ENCODE measurements around the gene MAPRE2.

MAPRE2 gene

DNA sequence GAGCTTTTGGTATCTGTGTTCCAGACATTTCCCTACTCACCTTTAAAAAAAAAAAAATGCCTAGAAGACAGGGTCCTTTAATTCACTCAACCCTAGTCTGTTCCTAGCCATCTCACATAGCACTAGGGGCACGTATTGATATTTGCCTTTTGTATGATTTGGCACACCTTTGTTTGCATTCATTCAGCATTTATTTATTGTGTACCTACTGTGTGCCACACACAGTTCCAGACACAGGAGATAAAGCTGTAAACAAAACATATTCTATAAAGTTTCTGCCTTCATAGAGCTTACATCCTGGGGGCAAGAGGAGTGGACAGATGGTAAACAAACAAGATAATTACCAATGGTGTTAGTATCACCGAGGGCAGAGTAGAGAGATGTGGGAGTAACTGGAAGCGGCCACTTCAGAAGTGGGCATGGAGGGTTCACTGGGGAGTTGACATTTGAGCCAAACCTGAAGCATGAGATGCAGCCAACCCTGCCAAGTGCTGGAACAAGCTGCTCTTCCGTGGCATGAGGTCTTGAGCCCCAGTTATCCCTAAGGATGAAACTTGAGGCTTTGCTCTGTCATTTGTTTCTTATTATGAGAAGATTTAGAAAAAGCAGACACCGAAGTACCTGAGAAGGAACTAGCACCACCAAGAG lies 18.2 kb downstream of the MAPRE2 start:
- H3K4me3 ChIP-seq (ENCODE audit: low read length) = no peak overlapping the region
- no peak for DNase-seq (ENCODE audit: low read depth, low spot score)

DNA sequence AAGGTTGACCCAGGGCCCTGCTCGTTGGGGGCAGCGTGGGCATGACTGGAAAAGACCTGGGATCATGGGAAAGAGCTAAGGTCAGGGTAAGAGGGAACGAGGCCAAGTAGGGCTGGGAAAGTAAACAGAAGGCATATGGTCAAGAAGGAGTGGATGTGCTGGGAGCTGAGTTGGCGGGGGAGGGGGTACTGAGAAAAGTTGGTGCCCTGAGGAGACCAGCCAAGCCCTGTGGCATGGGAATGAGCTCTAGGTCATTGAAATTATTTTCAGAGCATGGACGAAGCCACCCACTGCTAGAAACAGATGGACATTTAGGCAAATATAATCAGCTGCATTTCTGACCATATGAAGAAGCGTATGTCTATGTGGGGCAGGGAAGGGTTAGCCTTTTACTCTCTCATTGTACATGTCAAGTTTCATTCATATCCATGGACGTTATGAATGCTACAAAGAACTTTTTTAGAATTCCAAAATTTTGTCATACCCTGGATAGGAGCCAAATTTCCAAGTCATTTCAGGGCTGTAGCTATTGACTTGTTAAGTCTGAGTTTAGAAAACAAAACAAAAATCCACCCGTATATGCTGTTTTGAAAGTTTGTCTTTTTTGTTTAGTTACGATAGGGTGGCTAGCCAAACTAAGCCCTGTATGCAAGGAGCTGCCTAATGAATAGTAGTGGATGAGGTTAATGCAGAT lies 19.1 kb downstream of the MAPRE2 start:
- H3K4me3 ChIP-seq (ENCODE audit: low read length) = no peak overlapping the region
- DNase-seq (ENCODE audit: low read depth, low spot score) = no peak

DNA sequence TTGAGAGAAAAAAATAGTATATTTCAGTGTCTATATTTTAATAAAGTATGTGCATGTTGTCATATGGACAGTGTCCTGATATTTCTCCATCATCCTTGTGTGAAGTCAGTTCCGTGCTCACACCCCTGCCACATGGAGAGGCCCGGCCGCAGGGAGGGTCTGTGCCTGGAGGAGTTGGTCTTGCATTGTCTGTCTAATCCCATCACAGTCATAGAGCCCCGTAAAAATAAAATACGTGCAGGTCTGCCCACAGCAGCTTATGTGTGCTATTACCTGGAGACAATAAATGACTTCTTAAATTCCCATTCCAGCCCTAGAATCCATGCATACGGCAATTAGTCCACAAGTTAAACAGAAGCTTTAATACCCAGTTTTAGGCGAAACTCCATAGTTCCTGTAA lies 20.1 kb downstream of the MAPRE2 start:
- no peak for DNase-seq (ENCODE audit: low read depth, low spot score)
- H3K4me3 ChIP-seq (ENCODE audit: low read length) = no peak overlapping the region

DNA sequence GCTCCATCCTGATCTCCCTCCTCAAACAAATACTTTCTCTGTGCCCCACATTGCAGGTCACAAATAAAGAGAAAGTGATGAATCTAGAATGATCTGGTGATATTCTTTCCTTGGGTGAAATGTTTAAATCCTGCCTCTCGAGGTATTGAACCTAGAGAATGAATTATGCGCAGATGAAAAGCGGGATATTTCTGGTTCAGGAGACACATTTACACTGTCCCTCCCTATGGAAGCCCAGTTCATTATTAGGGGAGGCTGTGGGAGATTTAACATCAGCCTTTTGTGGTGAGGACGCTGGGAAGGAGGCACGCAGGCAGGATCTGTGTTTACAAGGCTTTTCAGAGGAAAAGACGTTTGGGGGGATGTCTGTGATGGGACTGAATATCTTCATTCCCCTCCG lies 20.6 kb downstream of the MAPRE2 start:
- no peak overlapping the region for H3K4me3 ChIP-seq (ENCODE audit: low read length)
- no peak for DNase-seq (ENCODE audit: low read depth, low spot score)

DNA sequence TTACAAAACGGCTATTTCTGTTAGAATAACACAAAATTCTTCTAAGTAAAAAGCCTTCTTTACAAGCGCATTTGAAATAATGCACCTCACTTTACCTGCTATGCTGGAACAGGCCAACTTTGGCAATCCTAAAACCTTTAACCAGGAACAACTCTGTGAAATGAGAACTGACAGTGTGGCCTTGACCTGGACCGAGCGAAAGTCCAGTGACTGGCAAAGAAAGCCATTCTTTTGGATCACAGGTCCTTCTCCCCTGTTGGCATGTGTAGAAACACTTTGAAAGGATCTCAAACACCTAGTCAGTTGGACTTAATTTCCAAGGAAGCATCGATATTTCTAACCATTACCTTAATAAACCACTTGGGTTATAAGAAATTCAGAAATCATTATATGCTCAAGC lies 21.2 kb downstream of the MAPRE2 start:
- no peak overlapping the region for H3K4me3 ChIP-seq (ENCODE audit: low read length)
- no peak for DNase-seq (ENCODE audit: low read depth, low spot score)

DNA sequence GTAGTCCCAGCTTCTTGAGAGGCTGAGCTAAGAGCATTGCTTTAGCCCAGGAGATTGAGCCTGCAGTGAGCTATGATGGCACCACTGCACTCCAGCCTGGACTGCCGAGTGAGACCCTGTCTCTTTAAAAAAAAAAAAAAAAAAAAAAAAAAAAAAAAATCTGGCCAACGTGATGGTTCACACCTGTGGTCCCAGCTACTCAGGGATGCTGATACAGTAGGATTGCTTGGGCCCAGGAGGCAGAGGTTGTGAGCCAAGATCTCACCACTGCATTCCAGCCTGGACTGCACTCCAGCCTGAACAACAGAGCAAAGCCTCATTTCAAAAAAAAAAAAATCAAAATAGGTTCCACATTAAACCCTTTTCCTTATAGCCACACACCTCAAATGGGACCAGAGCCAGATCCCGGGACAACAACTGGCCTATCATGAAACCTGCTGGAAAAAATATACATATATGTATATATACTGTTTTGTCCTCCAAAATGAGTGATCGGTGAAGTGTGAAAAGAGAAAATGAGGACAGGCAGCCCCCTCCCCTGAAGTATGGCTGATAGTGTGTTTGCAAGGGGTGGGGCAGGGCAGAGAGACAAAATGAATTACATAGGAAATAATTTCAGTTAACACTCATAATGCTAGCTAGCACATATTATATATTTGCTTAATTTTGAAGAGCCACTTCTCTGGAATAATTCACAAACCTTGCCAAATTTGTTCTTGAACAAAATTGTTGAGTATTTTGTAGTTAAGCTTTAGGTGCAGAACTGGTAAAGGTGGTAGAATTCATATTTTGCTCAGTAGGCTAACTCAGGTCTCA lies 22.9 kb downstream of the MAPRE2 start:
- H3K4me3 ChIP-seq (ENCODE audit: low read length) = no peak overlapping the region
- no peak for DNase-seq (ENCODE audit: low read depth, low spot score)

DNA sequence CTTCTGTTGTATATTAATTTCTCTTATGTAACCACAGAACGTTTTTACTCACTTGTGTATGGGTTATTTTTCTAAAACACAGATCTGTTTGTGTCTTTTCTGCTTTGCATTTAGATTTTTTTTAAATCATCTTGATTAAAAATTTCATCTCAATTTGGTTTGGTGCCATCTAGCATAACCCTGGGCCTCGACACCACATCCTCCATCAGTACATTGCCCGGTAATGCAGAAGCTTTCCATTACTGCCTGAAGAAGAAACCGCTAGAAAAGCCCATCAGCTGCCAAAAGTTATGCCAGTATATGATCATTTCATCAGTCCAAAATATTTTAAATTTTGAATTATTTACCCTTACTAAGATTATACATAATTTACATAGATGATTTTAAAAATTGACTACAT lies 26.2 kb downstream of the MAPRE2 start:
- no peak overlapping the region for H3K4me3 ChIP-seq (ENCODE audit: low read length)
- no peak for DNase-seq (ENCODE audit: low read depth, low spot score)

DNA sequence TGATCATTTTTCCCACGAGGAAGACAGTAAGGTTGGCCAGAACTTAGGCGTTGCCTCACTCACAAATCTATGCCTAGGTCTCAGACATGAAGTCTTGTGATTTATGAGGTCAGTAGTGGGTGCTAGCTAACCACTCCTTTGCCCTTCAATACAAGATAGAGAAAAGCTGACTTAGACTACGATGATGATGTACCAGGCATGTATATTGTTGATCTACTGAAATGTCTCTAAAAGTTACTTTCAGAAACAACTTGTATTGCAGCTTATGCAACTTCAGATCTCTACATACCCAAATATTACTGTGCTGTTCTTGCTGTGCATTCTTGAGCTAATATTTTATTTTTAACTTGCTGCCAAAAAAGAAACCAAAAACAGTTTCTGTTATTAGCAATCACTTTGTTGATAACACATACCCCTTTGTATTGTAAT lies 30.6 kb downstream of the MAPRE2 start:
- no peak for DNase-seq (ENCODE audit: low read depth, low spot score)
- no peak overlapping the region for H3K4me3 ChIP-seq (ENCODE audit: low read length)

DNA sequence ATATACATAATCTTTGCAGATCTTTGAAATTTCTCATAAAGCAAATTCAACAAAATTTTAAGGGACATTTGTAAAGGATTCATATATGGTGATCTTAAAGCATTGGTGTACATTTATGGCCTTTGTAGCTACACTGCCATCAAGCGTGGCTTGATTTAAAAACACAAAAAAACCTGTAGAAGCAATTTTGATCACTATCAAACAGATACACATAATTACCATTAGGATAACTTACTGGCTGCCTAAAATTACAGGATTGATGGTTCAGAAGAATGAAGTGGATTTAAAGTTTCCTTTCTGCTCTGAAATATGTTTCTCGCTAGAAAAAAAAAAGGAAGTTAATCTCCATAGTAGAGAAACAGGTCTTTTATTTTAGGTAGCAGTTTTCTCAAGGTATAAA lies 31.4 kb downstream of the MAPRE2 start:
- DNase-seq (ENCODE audit: low read depth, low spot score) = no peak
- H3K4me3 ChIP-seq (ENCODE audit: low read length) = no peak overlapping the region

DNA sequence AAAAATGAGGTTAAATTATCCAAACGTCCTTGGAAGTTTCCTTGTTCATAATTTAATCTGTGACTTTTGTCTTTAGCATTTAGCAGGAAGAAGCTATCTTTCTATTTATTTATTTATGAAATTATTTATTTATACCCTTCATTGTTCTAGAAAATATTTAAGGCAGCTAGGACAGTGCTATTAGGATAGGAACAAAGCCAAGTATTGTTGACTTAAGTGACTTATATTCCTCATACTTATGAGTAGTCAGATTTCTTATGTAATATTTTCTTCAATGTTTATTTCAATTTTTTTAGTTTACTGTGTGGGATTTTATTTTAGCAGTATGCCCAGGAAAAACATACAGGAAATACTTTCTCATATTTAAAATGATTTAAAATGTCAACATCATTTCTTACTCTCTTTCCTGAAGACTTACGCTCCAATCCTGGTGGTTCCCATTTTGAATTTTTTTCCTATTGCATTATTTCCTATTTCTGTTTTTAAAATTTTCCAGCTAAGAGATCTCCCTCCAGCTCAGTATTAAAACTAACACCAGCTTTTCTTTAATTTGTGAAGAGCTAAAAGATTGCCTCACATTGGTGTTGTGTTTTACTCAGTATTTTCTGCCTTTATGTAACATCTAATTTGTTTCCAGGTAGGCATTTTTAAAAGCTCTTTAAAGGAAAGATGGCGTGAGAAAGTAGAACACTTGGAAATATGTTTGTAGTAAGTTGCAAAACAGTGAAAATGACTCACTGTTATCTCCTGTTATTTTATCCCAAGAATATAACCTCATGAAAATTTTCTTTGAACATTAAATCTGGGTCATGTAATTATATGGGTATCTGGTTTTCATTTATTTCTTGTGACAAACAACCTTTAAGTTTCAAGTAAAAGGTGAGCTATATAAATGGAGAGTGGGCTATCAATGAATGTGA lies 32.2 kb downstream of the MAPRE2 start:
- H3K4me3 ChIP-seq (ENCODE audit: low read length) = no peak overlapping the region
- no peak for DNase-seq (ENCODE audit: low read depth, low spot score)

DNA sequence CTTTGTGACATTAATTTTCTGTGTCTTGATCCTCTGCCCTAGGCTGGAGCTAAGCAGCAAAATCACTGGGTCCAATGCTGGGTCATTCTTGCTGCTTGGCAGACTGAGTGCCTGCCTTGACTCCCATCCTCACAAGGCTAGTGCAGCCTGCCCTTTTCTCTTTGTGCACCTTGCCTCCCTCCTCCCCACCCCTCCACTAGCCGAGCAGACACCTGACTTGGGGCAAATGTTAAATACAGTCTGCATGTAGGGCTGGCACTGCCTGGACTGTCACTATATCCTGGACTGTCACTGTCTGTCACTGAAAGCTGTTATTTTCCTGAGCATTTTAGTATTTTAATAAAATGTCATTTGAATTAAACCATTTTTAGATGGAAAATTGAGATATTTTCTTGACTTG lies 33.4 kb downstream of the MAPRE2 start:
- no peak for DNase-seq (ENCODE audit: low read depth, low spot score)
- no peak overlapping the region for H3K4me3 ChIP-seq (ENCODE audit: low read length)

DNA sequence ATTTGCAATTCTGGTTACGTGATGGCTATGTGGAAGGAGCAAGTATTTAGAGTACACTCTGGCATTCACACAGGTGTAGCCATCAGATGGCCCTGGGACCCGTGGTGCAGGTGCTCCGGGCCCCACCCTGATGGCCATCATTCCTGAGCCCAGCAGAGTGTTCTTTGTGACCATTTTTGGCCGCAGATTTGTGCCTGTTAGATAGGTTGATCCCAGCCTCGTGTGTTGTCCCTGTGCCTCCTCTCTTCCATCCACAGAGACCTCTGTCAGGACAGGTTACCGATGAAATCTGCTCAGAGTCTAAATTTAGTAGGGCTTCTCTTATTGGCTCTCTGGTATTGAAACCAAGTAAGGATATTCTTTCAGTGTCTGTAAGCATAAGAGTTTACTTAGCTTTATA lies 33.9 kb downstream of the MAPRE2 start:
- no peak for DNase-seq (ENCODE audit: low read depth, low spot score)
- no peak overlapping the region for H3K4me3 ChIP-seq (ENCODE audit: low read length)

DNA sequence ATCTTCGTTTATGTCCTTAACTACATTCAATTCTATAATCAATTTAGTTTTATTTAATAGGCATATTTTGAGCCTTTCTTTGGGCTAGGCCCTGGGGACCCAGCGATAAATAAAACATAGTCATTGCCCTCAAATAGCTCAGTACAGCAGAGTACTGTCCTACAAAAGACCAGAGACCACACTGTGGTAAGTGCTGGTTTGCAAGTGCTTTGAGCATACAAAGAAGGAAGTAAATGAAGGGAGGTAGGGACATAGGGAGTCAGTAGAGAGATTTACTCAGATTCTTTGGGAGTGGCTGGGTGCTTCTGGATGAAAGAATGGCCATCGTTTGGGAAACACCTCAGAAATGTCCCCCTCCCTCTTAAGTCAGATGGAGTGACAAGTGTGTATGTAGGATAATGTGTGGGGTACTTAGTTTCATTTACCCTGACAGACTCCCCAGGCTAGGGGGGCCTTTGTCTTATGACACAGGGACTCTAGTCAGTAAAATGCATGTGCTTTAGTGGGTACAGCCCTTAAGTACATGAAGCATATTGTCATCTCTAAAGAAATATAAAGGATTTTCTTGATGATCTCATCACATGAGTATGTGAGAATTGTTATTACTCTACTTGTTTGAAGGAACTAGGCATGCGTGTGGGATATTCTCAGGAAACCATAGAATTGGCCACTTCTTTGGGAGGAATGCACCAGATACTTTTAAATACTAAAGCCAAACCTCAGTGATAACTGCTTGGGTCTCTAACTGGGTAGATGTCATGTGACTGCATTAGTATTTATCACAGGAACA lies 35.1 kb downstream of the MAPRE2 start:
- no peak overlapping the region for H3K4me3 ChIP-seq (ENCODE audit: low read length)
- no peak for DNase-seq (ENCODE audit: low read depth, low spot score)

DNA sequence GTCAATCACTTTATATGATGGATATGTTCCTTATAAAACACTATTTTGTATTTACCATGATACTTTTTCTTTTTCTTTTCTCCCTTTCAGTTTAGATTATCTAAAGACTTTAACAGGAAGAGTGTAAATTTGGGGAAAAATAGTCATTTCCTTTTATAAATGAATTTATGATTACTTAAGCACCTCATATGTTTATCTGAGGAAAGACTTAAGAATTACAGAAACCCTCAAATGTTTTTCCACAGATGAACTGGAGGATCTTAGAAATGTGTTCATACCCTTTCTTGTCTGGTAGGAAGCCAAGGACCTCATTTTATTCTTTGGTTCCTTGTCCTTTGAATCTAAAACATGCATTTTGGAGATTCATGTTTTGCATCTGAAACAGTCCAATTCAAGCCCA lies 36.7 kb downstream of the MAPRE2 start:
- DNase-seq (ENCODE audit: low read depth, low spot score) = no peak
- no peak overlapping the region for H3K4me3 ChIP-seq (ENCODE audit: low read length)

DNA sequence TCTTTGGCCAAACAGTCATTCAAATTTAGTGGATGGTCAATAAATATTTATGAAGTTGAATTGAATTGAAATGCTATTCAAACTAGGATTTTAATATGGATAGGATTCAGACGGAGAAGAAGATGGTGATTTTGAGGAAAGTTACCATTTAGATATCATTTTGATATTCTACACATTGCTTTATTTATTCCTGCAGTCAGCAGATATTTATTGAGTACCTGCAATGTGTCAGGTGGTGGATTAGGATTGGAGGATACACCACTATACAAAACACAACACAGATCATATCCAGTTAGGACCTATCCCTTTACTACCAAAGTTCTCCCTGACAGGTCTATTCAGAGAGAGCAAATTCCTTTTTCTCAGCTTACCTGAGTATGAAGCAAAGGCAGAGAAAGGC lies 38.8 kb downstream of the MAPRE2 start:
- DNase-seq (ENCODE audit: low read depth, low spot score) = no peak
- H3K4me3 ChIP-seq (ENCODE audit: low read length) = no peak overlapping the region

DNA sequence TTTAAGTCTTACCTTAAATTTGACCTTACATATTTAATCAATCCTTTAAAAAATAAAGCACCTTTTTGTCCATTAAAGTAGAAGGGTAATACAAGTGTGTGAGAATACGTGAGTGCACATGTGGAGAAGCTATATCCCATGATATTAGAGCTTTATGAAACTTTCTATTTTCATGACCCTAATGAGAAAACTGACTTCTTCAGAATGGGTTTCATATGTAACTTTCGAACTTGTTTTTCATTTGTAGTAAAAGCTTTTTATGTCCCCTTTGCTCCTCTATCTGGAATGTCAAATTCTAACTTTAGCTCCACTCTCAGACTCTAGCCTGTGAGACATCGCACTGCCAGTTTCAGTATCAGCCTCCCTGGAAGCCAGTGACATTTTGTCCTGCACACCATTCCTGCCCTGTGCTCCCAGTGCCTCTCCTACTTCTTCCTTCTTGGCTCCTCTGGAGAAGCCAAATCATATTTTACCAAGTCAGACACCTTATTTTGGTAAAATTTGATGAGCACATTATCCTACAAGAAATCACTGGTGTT lies 42.0 kb downstream of the MAPRE2 start:
- H3K4me3 ChIP-seq (ENCODE audit: low read length) = no peak overlapping the region
- DNase-seq (ENCODE audit: low read depth, low spot score) = no peak

DNA sequence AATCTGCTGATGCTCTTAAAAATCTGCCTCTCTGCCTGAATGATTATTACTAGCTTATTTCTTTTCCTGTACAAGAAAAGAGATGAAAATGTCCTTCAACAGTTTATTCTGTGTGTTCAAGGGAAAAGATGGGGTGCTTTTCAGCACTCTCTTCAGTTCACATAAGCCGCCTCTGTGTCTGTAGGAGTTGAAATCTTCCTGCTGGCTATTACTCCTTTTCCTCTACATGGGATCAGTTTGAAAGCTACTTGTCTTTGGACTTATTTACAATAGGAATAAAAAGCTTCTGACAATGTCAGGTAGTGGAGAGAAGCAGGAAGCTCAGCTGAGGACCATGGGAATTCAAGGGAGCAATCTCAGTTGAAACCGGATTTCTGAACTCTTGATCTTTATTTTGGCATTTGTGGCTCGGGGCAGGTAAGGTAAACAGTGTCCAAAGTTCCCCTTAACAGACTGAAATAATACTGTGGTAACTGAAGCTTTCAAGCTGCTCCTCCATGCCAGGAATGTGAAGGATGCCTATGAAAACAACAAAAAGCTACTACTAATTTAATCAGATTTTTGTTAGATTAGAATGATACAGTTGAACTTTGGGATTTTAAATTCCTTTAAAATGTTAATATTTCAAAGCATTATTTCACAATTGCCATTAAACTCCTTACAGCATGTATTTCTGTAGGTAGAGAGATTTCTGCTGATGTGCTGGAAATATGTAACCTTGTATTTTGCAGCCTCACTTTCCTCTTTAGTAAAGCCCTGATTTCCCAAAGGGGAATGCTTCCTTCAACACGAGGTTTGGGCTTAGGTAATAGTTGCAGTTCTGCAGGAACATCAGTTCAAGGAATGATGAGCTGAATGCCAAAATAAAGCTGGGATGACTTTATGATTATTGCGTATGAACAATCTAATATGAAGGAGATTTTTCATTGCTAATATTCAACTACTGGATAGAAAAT lies 43.6 kb downstream of the MAPRE2 start:
- no peak overlapping the region for H3K4me3 ChIP-seq (ENCODE audit: low read length)
- DNase-seq (ENCODE audit: low read depth, low spot score) = no peak

All from Jurkat, Clone E6-1 (cell line).